WTC11 (cell line): ENCODE data around the gene RHOT2. TPM values are rescaled to one million over a fixed set of nuclear protein-coding genes. Genes with fewer than 3 reads are reported as not detected.

ENCODE experiments used
- CBFB ChIP-seq: sonication (generic); formaldehyde crosslinking; IDR thresholded peaks from 2 replicates; pipeline ENCODE4 v1.8.1; 2022; ENCODE audit warnings: mild to moderate bottlenecking, low read depth, missing genetic modification reagents
- CREB1 ChIP-seq: sonication (generic); formaldehyde crosslinking; IDR thresholded peaks from 2 replicates; pipeline ENCODE4 v1.8.0; 2023; ENCODE audit warnings: mild to moderate bottlenecking, missing genetic modification reagents
- CREM ChIP-seq: sonication (generic); formaldehyde crosslinking; IDR thresholded peaks from 2 replicates; pipeline ENCODE4 v1.8.1; 2022; ENCODE audit warnings: mild to moderate bottlenecking, missing genetic modification reagents, moderate library complexity
- ETV6 ChIP-seq: sonication (generic); formaldehyde crosslinking; IDR thresholded peaks from 2 replicates; pipeline ENCODE4 v1.8.1; 2022; ENCODE audit warnings: mild to moderate bottlenecking, missing genetic modification reagents
- GABPB1 ChIP-seq: sonication (generic); formaldehyde crosslinking; IDR thresholded peaks from 2 replicates; pipeline ENCODE4 v1.8.1; 2023; ENCODE audit warnings: mild to moderate bottlenecking, missing genetic modification reagents
- JAZF1 ChIP-seq: fragments of 250-450 bp; sonication (Bioruptor Pico); IDR thresholded peaks from 2 replicates; pipeline ENCODE4 v1.9.0; 2021; ENCODE audit warnings: moderate library complexity, mild to moderate bottlenecking, inconsistent platforms
- MYBL2 ChIP-seq: sonication (generic); formaldehyde crosslinking; IDR thresholded peaks from 2 replicates; pipeline ENCODE4 v1.8.1; 2023; ENCODE audit warnings: mild to moderate bottlenecking, moderate library complexity, missing genetic modification reagents
- NFE2L1 ChIP-seq: sonication (generic); formaldehyde crosslinking; IDR thresholded peaks from 2 replicates; pipeline ENCODE4 v1.8.1; 2023; ENCODE audit warnings: missing genetic modification reagents
- RELA ChIP-seq: sonication (generic); formaldehyde crosslinking; IDR thresholded peaks from 2 replicates; pipeline ENCODE4 v1.8.1; 2022; ENCODE audit warnings: missing genetic modification reagents, mild to moderate bottlenecking, borderline replicate concordance
- ZBTB21 ChIP-seq: sonication (generic); formaldehyde crosslinking; IDR thresholded peaks from 2 replicates; pipeline ENCODE4 v1.8.1; 2023; ENCODE audit warnings: mild to moderate bottlenecking, missing genetic modification reagents, borderline replicate concordance
- ZNF138 ChIP-seq: sonication (generic); formaldehyde crosslinking; conservative IDR thresholded peaks from 2 replicates; pipeline ENCODE4 v1.8.1; 2022; ENCODE audit warnings: mild to moderate bottlenecking, moderate library complexity, missing genetic modification reagents
- ZNF263 ChIP-seq: sonication (generic); formaldehyde crosslinking; IDR thresholded peaks from 2 replicates; pipeline ENCODE4 v1.8.1; 2022; ENCODE audit warnings: low read depth, mild to moderate bottlenecking, moderate library complexity, missing genetic modification reagents
- ZNF396 ChIP-seq: fragments of 250-450 bp; sonication (Bioruptor Pico); IDR thresholded peaks from 2 replicates; pipeline ENCODE4 v1.8.0; 2021; ENCODE audit warnings: mild to moderate bottlenecking, moderate library complexity, borderline replicate concordance
- ZNF423 ChIP-seq: fragments of 250-450 bp; sonication (Bioruptor Pico); IDR thresholded peaks from 2 replicates; pipeline ENCODE4 v2.1.2; 2022; ENCODE audit warnings: mild to moderate bottlenecking, moderate library complexity
- total RNA-seq: library from RNA; stranded (reverse); gene quantifications from 3 replicates; pipeline ENCODE4 v1.2.3, GENCODE V29; 2021
- TF ChIP-seq, protein P1 (sequence below): sonication (generic); formaldehyde crosslinking; conservative IDR thresholded peaks from 2 replicates; pipeline ENCODE4 v1.8.1; 2023; ENCODE audit warnings: mild to moderate bottlenecking, low read depth, missing genetic modification reagents, moderate library complexity
- TF ChIP-seq, protein P2 (sequence below): sonication (generic); formaldehyde crosslinking; IDR thresholded peaks from 2 replicates; pipeline ENCODE4 v1.8.1; 2022; ENCODE audit warnings: mild to moderate bottlenecking, moderate library complexity, missing genetic modification reagents
- TF ChIP-seq, protein P3 (sequence below): fragments of 200-600 bp; IDR thresholded peaks from 2 replicates; pipeline ENCODE4 v1.8.0; 2022; ENCODE audit warnings: antibody characterized with exemption
- TF ChIP-seq, protein P4 (sequence below): sonication (generic); formaldehyde crosslinking; IDR thresholded peaks from 2 replicates; pipeline ENCODE4 v1.8.1; 2023; ENCODE audit warnings: mild to moderate bottlenecking, missing genetic modification reagents
- TF ChIP-seq, protein P5 (sequence below): sonication (generic); formaldehyde crosslinking; IDR thresholded peaks from 2 replicates; pipeline ENCODE4 v1.8.0; 2023; ENCODE audit warnings: missing genetic modification reagents, mild to moderate bottlenecking, borderline replicate concordance
- TF ChIP-seq, protein P6 (sequence below): sonication (generic); formaldehyde crosslinking; IDR thresholded peaks from 2 replicates; pipeline ENCODE4 v1.8.1; 2023; ENCODE audit warnings: mild to moderate bottlenecking, missing genetic modification reagents, moderate library complexity

Gene RHOT2
- total RNA-seq, 1 experiment from 2014 or later: 285 TPM

DNA sequence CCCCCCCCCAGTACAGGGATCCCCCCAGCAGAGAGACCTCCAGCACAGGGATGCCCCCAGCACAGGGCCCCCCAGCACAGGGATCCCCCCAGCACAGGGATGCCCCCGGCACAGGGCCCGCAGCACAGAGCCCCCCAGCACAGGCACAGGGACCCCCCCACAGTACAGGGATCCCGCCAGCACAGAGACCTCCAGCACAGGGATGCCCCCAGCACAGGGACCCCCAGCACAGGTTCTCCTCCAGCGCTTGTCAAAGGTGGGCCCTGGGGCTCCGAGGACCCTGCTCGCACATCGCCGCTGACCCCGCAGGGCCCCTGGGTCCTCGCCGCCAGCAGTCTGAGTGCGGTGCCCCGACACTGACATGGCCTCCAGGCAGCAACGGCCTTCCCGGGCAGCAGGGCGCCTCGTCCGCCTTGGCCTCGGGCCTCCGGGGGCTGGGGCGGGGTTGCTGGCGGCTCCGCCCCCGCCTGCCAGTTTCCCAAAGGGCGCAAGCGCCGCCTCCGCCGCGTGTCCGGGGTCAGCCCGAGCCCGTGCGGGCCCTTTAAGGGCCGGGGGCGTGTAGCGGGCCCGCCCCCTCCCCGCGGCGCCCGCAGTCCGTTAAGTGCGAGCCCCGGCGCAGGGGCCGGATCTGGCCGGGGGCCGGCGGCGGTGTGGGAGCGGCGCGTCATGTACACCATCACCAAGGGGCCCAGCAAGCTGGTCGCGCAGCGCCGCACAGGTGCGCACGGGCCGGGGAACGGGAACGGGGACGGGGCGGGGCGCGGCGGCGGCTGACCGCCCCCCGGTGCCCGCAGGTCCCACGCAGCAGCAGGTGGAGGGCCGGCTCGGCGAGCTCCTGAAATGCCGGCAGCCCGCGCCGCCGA lies 26.4 kb upstream of the RHOT2 start, which contains the start of gene MCRIP2 (continued):
- TF ChIP-seq, protein P1, sequence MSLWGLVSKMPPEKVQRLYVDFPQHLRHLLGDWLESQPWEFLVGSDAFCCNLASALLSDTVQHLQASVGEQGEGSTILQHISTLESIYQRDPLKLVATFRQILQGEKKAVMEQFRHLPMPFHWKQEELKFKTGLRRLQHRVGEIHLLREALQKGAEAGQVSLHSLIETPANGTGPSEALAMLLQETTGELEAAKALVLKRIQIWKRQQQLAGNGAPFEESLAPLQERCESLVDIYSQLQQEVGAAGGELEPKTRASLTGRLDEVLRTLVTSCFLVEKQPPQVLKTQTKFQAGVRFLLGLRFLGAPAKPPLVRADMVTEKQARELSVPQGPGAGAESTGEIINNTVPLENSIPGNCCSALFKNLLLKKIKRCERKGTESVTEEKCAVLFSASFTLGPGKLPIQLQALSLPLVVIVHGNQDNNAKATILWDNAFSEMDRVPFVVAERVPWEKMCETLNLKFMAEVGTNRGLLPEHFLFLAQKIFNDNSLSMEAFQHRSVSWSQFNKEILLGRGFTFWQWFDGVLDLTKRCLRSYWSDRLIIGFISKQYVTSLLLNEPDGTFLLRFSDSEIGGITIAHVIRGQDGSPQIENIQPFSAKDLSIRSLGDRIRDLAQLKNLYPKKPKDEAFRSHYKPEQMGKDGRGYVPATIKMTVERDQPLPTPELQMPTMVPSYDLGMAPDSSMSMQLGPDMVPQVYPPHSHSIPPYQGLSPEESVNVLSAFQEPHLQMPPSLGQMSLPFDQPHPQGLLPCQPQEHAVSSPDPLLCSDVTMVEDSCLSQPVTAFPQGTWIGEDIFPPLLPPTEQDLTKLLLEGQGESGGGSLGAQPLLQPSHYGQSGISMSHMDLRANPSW (CRISPR knock-in tag): no peak
- TF ChIP-seq CBFB (CRISPR knock-in tag): no peak
- TF ChIP-seq, protein P2, sequence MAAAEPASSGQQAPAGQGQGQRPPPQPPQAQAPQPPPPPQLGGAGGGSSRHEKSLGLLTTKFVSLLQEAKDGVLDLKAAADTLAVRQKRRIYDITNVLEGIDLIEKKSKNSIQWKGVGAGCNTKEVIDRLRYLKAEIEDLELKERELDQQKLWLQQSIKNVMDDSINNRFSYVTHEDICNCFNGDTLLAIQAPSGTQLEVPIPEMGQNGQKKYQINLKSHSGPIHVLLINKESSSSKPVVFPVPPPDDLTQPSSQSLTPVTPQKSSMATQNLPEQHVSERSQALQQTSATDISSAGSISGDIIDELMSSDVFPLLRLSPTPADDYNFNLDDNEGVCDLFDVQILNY (CRISPR knock-in tag): peak; percentile 73; the same call in 1 of the 2 replicates
- TF ChIP-seq, protein P3, sequence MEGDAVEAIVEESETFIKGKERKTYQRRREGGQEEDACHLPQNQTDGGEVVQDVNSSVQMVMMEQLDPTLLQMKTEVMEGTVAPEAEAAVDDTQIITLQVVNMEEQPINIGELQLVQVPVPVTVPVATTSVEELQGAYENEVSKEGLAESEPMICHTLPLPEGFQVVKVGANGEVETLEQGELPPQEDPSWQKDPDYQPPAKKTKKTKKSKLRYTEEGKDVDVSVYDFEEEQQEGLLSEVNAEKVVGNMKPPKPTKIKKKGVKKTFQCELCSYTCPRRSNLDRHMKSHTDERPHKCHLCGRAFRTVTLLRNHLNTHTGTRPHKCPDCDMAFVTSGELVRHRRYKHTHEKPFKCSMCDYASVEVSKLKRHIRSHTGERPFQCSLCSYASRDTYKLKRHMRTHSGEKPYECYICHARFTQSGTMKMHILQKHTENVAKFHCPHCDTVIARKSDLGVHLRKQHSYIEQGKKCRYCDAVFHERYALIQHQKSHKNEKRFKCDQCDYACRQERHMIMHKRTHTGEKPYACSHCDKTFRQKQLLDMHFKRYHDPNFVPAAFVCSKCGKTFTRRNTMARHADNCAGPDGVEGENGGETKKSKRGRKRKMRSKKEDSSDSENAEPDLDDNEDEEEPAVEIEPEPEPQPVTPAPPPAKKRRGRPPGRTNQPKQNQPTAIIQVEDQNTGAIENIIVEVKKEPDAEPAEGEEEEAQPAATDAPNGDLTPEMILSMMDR: no peak
- peak; percentile 61; the same call in 1 of the 2 replicates for TF ChIP-seq MYBL2 (CRISPR knock-in tag)
- TF ChIP-seq, protein P4, sequence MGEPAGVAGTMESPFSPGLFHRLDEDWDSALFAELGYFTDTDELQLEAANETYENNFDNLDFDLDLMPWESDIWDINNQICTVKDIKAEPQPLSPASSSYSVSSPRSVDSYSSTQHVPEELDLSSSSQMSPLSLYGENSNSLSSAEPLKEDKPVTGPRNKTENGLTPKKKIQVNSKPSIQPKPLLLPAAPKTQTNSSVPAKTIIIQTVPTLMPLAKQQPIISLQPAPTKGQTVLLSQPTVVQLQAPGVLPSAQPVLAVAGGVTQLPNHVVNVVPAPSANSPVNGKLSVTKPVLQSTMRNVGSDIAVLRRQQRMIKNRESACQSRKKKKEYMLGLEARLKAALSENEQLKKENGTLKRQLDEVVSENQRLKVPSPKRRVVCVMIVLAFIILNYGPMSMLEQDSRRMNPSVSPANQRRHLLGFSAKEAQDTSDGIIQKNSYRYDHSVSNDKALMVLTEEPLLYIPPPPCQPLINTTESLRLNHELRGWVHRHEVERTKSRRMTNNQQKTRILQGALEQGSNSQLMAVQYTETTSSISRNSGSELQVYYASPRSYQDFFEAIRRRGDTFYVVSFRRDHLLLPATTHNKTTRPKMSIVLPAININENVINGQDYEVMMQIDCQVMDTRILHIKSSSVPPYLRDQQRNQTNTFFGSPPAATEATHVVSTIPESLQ: no peak
- no peak for TF ChIP-seq ZNF396
- peak; percentile 25; the same call in 1 of the 2 replicates for TF ChIP-seq RELA (CRISPR knock-in tag)
- TF ChIP-seq ZBTB21 (CRISPR knock-in tag): peak; percentile 41; the same call in 1 of the 2 replicates
- peak; percentile 25; the same call in 1 of the 2 replicates for TF ChIP-seq ZNF263 (CRISPR knock-in tag)
- TF ChIP-seq NFE2L1 (CRISPR knock-in tag): no peak
- TF ChIP-seq CREM: no peak
- TF ChIP-seq, protein P5, sequence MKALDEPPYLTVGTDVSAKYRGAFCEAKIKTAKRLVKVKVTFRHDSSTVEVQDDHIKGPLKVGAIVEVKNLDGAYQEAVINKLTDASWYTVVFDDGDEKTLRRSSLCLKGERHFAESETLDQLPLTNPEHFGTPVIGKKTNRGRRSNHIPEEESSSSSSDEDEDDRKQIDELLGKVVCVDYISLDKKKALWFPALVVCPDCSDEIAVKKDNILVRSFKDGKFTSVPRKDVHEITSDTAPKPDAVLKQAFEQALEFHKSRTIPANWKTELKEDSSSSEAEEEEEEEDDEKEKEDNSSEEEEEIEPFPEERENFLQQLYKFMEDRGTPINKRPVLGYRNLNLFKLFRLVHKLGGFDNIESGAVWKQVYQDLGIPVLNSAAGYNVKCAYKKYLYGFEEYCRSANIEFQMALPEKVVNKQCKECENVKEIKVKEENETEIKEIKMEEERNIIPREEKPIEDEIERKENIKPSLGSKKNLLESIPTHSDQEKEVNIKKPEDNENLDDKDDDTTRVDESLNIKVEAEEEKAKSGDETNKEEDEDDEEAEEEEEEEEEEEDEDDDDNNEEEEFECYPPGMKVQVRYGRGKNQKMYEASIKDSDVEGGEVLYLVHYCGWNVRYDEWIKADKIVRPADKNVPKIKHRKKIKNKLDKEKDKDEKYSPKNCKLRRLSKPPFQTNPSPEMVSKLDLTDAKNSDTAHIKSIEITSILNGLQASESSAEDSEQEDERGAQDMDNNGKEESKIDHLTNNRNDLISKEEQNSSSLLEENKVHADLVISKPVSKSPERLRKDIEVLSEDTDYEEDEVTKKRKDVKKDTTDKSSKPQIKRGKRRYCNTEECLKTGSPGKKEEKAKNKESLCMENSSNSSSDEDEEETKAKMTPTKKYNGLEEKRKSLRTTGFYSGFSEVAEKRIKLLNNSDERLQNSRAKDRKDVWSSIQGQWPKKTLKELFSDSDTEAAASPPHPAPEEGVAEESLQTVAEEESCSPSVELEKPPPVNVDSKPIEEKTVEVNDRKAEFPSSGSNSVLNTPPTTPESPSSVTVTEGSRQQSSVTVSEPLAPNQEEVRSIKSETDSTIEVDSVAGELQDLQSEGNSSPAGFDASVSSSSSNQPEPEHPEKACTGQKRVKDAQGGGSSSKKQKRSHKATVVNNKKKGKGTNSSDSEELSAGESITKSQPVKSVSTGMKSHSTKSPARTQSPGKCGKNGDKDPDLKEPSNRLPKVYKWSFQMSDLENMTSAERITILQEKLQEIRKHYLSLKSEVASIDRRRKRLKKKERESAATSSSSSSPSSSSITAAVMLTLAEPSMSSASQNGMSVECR (CRISPR knock-in tag): no peak
- no peak for TF ChIP-seq JAZF1 (CRISPR knock-in tag)
- TF ChIP-seq ZNF138 (CRISPR knock-in tag): no peak
- TF ChIP-seq, protein P6, sequence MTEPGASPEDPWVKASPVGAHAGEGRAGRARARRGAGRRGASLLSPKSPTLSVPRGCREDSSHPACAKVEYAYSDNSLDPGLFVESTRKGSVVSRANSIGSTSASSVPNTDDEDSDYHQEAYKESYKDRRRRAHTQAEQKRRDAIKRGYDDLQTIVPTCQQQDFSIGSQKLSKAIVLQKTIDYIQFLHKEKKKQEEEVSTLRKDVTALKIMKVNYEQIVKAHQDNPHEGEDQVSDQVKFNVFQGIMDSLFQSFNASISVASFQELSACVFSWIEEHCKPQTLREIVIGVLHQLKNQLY: no peak
- no peak for TF ChIP-seq CREB1 (CRISPR knock-in tag)
- no peak for TF ChIP-seq ZNF423 (CRISPR knock-in tag)
- TF ChIP-seq GABPB1 (CRISPR knock-in tag): peak; percentile 41
- TF ChIP-seq ETV6 (CRISPR knock-in tag): peak; percentile 63; the same call in 1 of the 2 replicates
- TF ChIP-seq, all 79 proteins: peak for 16
